Measurements from ENCODE around the gene CELF1.

GRCh38 chr11:47571895-47572294, 19.0 kb upstream of the CELF1 start:
- TF ChIP-seq YY1 (IDR thresholded peaks at IDR 0.05; ENCODE audit: low read depth): no peak
- no peak for TF ChIP-seq CEBPB (IDR thresholded peaks at IDR 0.05)
- TF ChIP-seq TAF1 (IDR thresholded peaks at IDR 0.05; ENCODE audit: low read depth): no peak
- no peak for TF ChIP-seq FOXM1 (IDR thresholded peaks at IDR 0.05; ENCODE audit: borderline replicate concordance, low read depth)
- TF ChIP-seq TCF12 (IDR thresholded peaks at IDR 0.05; ENCODE audit: low read depth): no peak
- no peak for TF ChIP-seq NFIC (IDR thresholded peaks at IDR 0.05)

All from Ishikawa (cell line).